Endothelial cell of umbilical vein (primary cell): ENCODE measurements around the gene FAM131C.

Source experiments
- CTCF ChIP-seq, 2 donors: IDR thresholded peaks; 1 replicate in 1 of 2; 2 replicates in 1 of 2; pipeline ENCODE4 v1.5.1; 2011; ENCODE audit warnings: low read length in 2 of 2, mild to moderate bottlenecking in 2 of 2, moderate library complexity in 2 of 2, control low read depth in 1 of 2, inconsistent platforms in 1 of 2, low read depth in 1 of 2; ENCODE audit not compliant: insufficient read depth in 1 of 2; ENCODE audit errors: extremely low read depth in 1 of 2
- EZH2 ChIP-seq: IDR thresholded peaks from 2 replicates; pipeline ENCODE4 v1.6.1; 2012; ENCODE audit warnings: borderline replicate concordance, low read depth, mild to moderate bottlenecking, moderate library complexity, low read length, inconsistent platforms; ENCODE audit not compliant: severe bottlenecking
- GATA2 ChIP-seq: IDR thresholded peaks from 2 replicates; pipeline ENCODE4 v1.7.0; 2011; ENCODE audit warnings: low read depth, mild to moderate bottlenecking, moderate library complexity, mixed read lengths, low read length; ENCODE audit not compliant: insufficient read length, insufficient read depth
- JUN ChIP-seq: IDR thresholded peaks from 2 replicates; pipeline ENCODE4 v1.6.1; 2011; ENCODE audit warnings: borderline replicate concordance, low read depth; ENCODE audit not compliant: insufficient read length, insufficient read depth
- MAX ChIP-seq: IDR thresholded peaks from 2 replicates; pipeline ENCODE4 v1.6.1; 2011; ENCODE audit not compliant: insufficient read depth, insufficient read length
- MYC ChIP-seq: IDR thresholded peaks from one replicate; pipeline ENCODE4 v1.6.1; 2011; ENCODE audit warnings: mild to moderate bottlenecking, low read depth, low read length
- POLR2A ChIP-seq: IDR thresholded peaks from 2 replicates; pipeline ENCODE4 v1.6.1; 2012; ENCODE audit warnings: low read depth, mild to moderate bottlenecking, control low read depth, low read length
- POLR2AphosphoS5 ChIP-seq: IDR thresholded peaks from 2 replicates; pipeline ENCODE4 v1.6.1; 2012; ENCODE audit warnings: low read depth, mild to moderate bottlenecking, control low read depth, low read length, moderate library complexity; ENCODE audit not compliant: insufficient read depth

GRCh38 chr1:16077406-16078245 is 4.2 kb upstream of the FAM131C start:
- no peak for TF ChIP-seq POLR2AphosphoS5
- no peak for TF ChIP-seq CTCF (IDR thresholded peaks at IDR 0.05; ENCODE audit: extremely low read depth in 1 of 2, insufficient read depth in 1 of 2, low read depth in 1 of 2, low read length in 2 of 2)
- TF ChIP-seq EZH2, result no peak
- no peak for TF ChIP-seq MYC
- no peak for TF ChIP-seq POLR2A
- TF ChIP-seq MAX, result no peak
- no peak for TF ChIP-seq JUN
- TF ChIP-seq GATA2, result no peak
